ENCODE measurements around the gene ARGLU1.

Gene ARGLU1

GRCh38 chr13:106562301-106562700 is 5.6 kb downstream of the ARGLU1 start:
- Histone ChIP-seq H3K4me3 (no peak overlapping the region), H3K9me3 (ENCODE audit: low read depth, low read length) (no peaks in the 10 kb centered on the region), H3K36me3 (ENCODE audit: insufficient read depth, low read length) (peaks cover 33% of the 10 kb centered on the region), H3K27ac (no peak overlapping the region), H3K9ac (ENCODE audit: insufficient read length) (no peak overlapping the region)
- TF ChIP-seq FOXP2 (optimal IDR thresholded peaks at IDR 0.05; ENCODE audit: control extremely low read depth, extremely low read length, insufficient read depth) = no peak
- no peak for TF ChIP-seq EZH2 (IDR thresholded peaks at IDR 0.05)
- TF ChIP-seq POLR2AphosphoS5 (IDR thresholded peaks at IDR 0.05; ENCODE audit: borderline replicate concordance, low read depth, low read length) = no peak
- DNase-seq (ENCODE audit: low read depth, low spot score) = no peak

GRCh38 chr13:106561551-106562170 is 6.3 kb downstream of the ARGLU1 start:
- no peak overlapping the region for H3K4me3 ChIP-seq
- peaks cover 38% of the 10 kb centered on the region for H3K36me3 ChIP-seq (ENCODE audit: insufficient read depth, low read length)
- no peak overlapping the region for H3K9ac ChIP-seq (ENCODE audit: insufficient read length)

GRCh38 chr13:106560821-106561220 is 7.1 kb downstream of the ARGLU1 start:
- Histone ChIP-seq H3K9ac (ENCODE audit: insufficient read length) (no peak overlapping the region), H3K9me3 (ENCODE audit: low read depth, low read length) (no peaks in the 10 kb centered on the region), H3K4me3 (no peak overlapping the region), H3K36me3 (ENCODE audit: insufficient read depth, low read length) (peaks cover 45% of the 10 kb centered on the region), H3K27ac (no peak overlapping the region)
- no peak for TF ChIP-seq FOXP2 (optimal IDR thresholded peaks at IDR 0.05; ENCODE audit: control extremely low read depth, extremely low read length, insufficient read depth)
- TF ChIP-seq EZH2 (IDR thresholded peaks at IDR 0.05) = no peak
- no peak for TF ChIP-seq POLR2AphosphoS5 (IDR thresholded peaks at IDR 0.05; ENCODE audit: borderline replicate concordance, low read depth, low read length)
- no peak for DNase-seq (ENCODE audit: low read depth, low spot score)

More at GRCh38 chr13:106561551-106562170, 6.3 kb downstream of the ARGLU1 start:
- Histone ChIP-seq H3K9me3 (ENCODE audit: low read depth, low read length) (no peaks in the 10 kb centered on the region), H3K27ac (no peak overlapping the region)
- no peak for TF ChIP-seq POLR2AphosphoS5 (IDR thresholded peaks at IDR 0.05; ENCODE audit: borderline replicate concordance, low read depth, low read length)
- no peak for TF ChIP-seq EZH2 (IDR thresholded peaks at IDR 0.05)
- TF ChIP-seq FOXP2 (optimal IDR thresholded peaks at IDR 0.05; ENCODE audit: control extremely low read depth, extremely low read length, insufficient read depth) = no peak
- no peak for DNase-seq (ENCODE audit: low read depth, low spot score)

GRCh38 chr13:106558527-106558926 is 9.4 kb downstream of the ARGLU1 start:
- no peak for TF ChIP-seq FOXP2 (optimal IDR thresholded peaks at IDR 0.05; ENCODE audit: control extremely low read depth, extremely low read length, insufficient read depth)
- no peak for TF ChIP-seq POLR2AphosphoS5 (IDR thresholded peaks at IDR 0.05; ENCODE audit: borderline replicate concordance, low read depth, low read length)
- TF ChIP-seq EZH2 (IDR thresholded peaks at IDR 0.05) = no peak
- Histone ChIP-seq H3K4me3 (no peak overlapping the region), H3K36me3 (ENCODE audit: insufficient read depth, low read length) (peaks cover 68% of the 10 kb centered on the region), H3K27ac (no peak overlapping the region), H3K9me3 (ENCODE audit: low read depth, low read length) (no peaks in the 10 kb centered on the region), H3K9ac (ENCODE audit: insufficient read length) (no peak overlapping the region)
- DNase-seq (ENCODE audit: low read depth, low spot score) = no peak

- TF ChIP-seq POLR2AphosphoS5 (IDR thresholded peaks at IDR 0.05; ENCODE audit: borderline replicate concordance, low read depth, low read length) (no peak), FOXP2 (optimal IDR thresholded peaks at IDR 0.05; ENCODE audit: control extremely low read depth, extremely low read length, insufficient read depth) (no peak), EZH2 (IDR thresholded peaks at IDR 0.05) (no peak)
- Histone ChIP-seq H3K9me3 (ENCODE audit: low read depth, low read length) (no peaks in the 10 kb centered on the region), H3K27ac (no peak overlapping the region), H3K9ac (ENCODE audit: insufficient read length) (no peak overlapping the region), H3K4me3 (no peak overlapping the region), H3K36me3 (ENCODE audit: insufficient read depth, low read length) (peaks cover 93% of the 10 kb centered on the region)
- DNase-seq (ENCODE audit: low read depth, low spot score) = no peak
Observed at GRCh38 chr13:106555631-106556328, 12.2 kb downstream of the ARGLU1 start.

GRCh38 chr13:106551751-106552150 is 16.2 kb downstream of the ARGLU1 start:
- Histone ChIP-seq H3K4me3 (no peak overlapping the region), H3K36me3 (ENCODE audit: insufficient read depth, low read length) (peaks cover 87% of the 10 kb centered on the region)
- no peak for TF ChIP-seq POLR2AphosphoS5 (IDR thresholded peaks at IDR 0.05; ENCODE audit: borderline replicate concordance, low read depth, low read length)

GRCh38 chr13:106551350-106551749 is 16.6 kb downstream of the ARGLU1 start:
- DNase-seq (ENCODE audit: low read depth, low spot score) = no peak
- H3K4me3 ChIP-seq = no peak overlapping the region
- no peak overlapping the region for H3K9ac ChIP-seq (ENCODE audit: insufficient read length)
- H3K36me3 ChIP-seq (ENCODE audit: insufficient read depth, low read length) = peaks cover 87% of the 10 kb centered on the region
- TF ChIP-seq FOXP2 (optimal IDR thresholded peaks at IDR 0.05; ENCODE audit: control extremely low read depth, extremely low read length, insufficient read depth) = no peak
- no peak for TF ChIP-seq POLR2AphosphoS5 (IDR thresholded peaks at IDR 0.05; ENCODE audit: borderline replicate concordance, low read depth, low read length)
- no peak for TF ChIP-seq EZH2 (IDR thresholded peaks at IDR 0.05)
- no peak overlapping the region for H3K27ac ChIP-seq
- no peaks in the 10 kb centered on the region for H3K9me3 ChIP-seq (ENCODE audit: low read depth, low read length)

More at GRCh38 chr13:106551751-106552150, 16.2 kb downstream of the ARGLU1 start:
- no peaks in the 10 kb centered on the region for H3K9me3 ChIP-seq (ENCODE audit: low read depth, low read length)
- no peak overlapping the region for H3K27ac ChIP-seq
- no peak for DNase-seq (ENCODE audit: low read depth, low spot score)
- no peak overlapping the region for H3K9ac ChIP-seq (ENCODE audit: insufficient read length)

- TF ChIP-seq EZH2 (IDR thresholded peaks at IDR 0.05) = no peak
- TF ChIP-seq POLR2AphosphoS5 (IDR thresholded peaks at IDR 0.05; ENCODE audit: borderline replicate concordance, low read depth, low read length) = no peak
- TF ChIP-seq FOXP2 (optimal IDR thresholded peaks at IDR 0.05; ENCODE audit: control extremely low read depth, extremely low read length, insufficient read depth) = no peak
- H3K36me3 ChIP-seq (ENCODE audit: insufficient read depth, low read length) = peaks cover 84% of the 10 kb centered on the region
Observed at GRCh38 chr13:106550570-106551135, 17.3 kb downstream of the ARGLU1 start.

More at GRCh38 chr13:106550570-106551135, 17.3 kb downstream of the ARGLU1 start:
- H3K27ac ChIP-seq = no peak overlapping the region
- DNase-seq (ENCODE audit: low read depth, low spot score) = no peak
- H3K4me3 ChIP-seq = no peak overlapping the region
- no peak overlapping the region for H3K9ac ChIP-seq (ENCODE audit: insufficient read length)
- no peaks in the 10 kb centered on the region for H3K9me3 ChIP-seq (ENCODE audit: low read depth, low read length)

All from SK-N-MC (cell line).